HepG2 (cell line): Measurements from ENCODE around the gene ASTE1. TPM values are rescaled to one million over a fixed set of nuclear protein-coding genes. Genes with fewer than 3 reads are reported as not detected.

Experiments
- ATRX ChIP-seq: sonication (generic); formaldehyde crosslinking; IDR thresholded peaks from 2 replicates; pipeline ENCODE4 v1.4.0; 2020; ENCODE audit warnings: missing genetic modification reagents, borderline replicate concordance
- CEBPG ChIP-seq: IDR thresholded peaks from 2 replicates; pipeline ENCODE4 v1.6.1; 2016
- HOXA3 ChIP-seq: sonication (generic); formaldehyde crosslinking; IDR thresholded peaks from 2 replicates; pipeline ENCODE4 v1.5.0; 2020; ENCODE audit warnings: missing genetic modification reagents
- KLF16 ChIP-seq, 2 experiments: sonication (generic) in 1 of 2; formaldehyde crosslinking in 1 of 2; IDR thresholded peaks; 2 replicates each; pipeline versions ENCODE4 v1.6.1 to v1.8.0; 2016 to 2023; ENCODE audit warnings: missing genetic modification reagents in 2 of 2, missing compliant biosample characterization in 1 of 2
- MXI1 ChIP-seq: IDR thresholded peaks from 3 replicates; pipeline ENCODE4 v1.6.1; 2012; ENCODE audit warnings: low read depth, low read length, inconsistent platforms, borderline replicate concordance
- NFKBIZ ChIP-seq: IDR thresholded peaks from 2 replicates; pipeline ENCODE4 v1.6.1; 2018; ENCODE audit warnings: missing genetic modification reagents, missing compliant biosample characterization
- RNF2 ChIP-seq: fragments of 450-650 bp; conservative IDR thresholded peaks from 2 replicates; pipeline ENCODE4 v1.6.1; 2016; ENCODE audit warnings: low read depth
- RXRB ChIP-seq: IDR thresholded peaks from 2 replicates; pipeline ENCODE4 v1.6.1; 2016; ENCODE audit warnings: borderline replicate concordance, missing genetic modification reagents, missing compliant biosample characterization
- SRSF1 ChIP-seq: fragments of 200-400 bp; formaldehyde crosslinking; optimal IDR thresholded peaks from 2 replicates; pipeline ENCODE3; 2017; ENCODE audit warnings: mild to moderate bottlenecking, low read depth, low read length, moderate library complexity
- YEATS4 ChIP-seq: sonication (generic); formaldehyde crosslinking; IDR thresholded peaks from 2 replicates; pipeline ENCODE4 v1.4.0; 2020; ENCODE audit warnings: missing genetic modification reagents, borderline replicate concordance
- ZNF18 ChIP-seq: sonication (generic); formaldehyde crosslinking; IDR thresholded peaks from 2 replicates; pipeline ENCODE4 v1.8.0; 2022; ENCODE audit warnings: mild to moderate bottlenecking, missing genetic modification reagents; ENCODE audit not compliant: insufficient replicate concordance
- ZNF180 ChIP-seq: sonication (generic); formaldehyde crosslinking; IDR thresholded peaks from 2 replicates; pipeline ENCODE4 v1.4.0; 2020; ENCODE audit warnings: low read depth, missing genetic modification reagents, borderline replicate concordance
- ZNF282 ChIP-seq: fragments of 450-650 bp; IDR thresholded peaks from 2 replicates; pipeline ENCODE4 v1.6.1; 2018; ENCODE audit not compliant: partially characterized antibody
- ZNF597 ChIP-seq: sonication (generic); formaldehyde crosslinking; IDR thresholded peaks from 2 replicates; pipeline ENCODE4 v1.5.0; 2020; ENCODE audit warnings: missing genetic modification reagents
- ZNF710 ChIP-seq: sonication (generic); formaldehyde crosslinking; IDR thresholded peaks from 2 replicates; pipeline ENCODE4 v1.5.0; 2020; ENCODE audit warnings: mild to moderate bottlenecking, missing genetic modification reagents, borderline replicate concordance
- ZNF749 ChIP-seq: sonication (generic); formaldehyde crosslinking; IDR thresholded peaks from 2 replicates; pipeline ENCODE4 v1.8.0; 2022; ENCODE audit warnings: mild to moderate bottlenecking, missing genetic modification reagents, moderate library complexity, borderline replicate concordance
- ZSCAN20 ChIP-seq: sonication (generic); formaldehyde crosslinking; IDR thresholded peaks from 2 replicates; pipeline ENCODE4 v1.4.0; 2020; ENCODE audit warnings: missing genetic modification reagents, mild to moderate bottlenecking, borderline replicate concordance
- polyA plus RNA-seq, 8 experiments: library from polyadenylated mRNA; depleted of rRNA in 3 of 8; stranded (reverse) in 7 of 8; unstranded in 1 of 8; fragments of >200 nt; fragmentation: Illumina TruSeq in 4 of 8; extraction: Trizol in 4 of 8; gene quantifications; 2 replicates each; pipeline versions ENCODE4 v1.2.1 to v1.2.3, GENCODE V29; 2011 to 2016; ENCODE audit warnings: low read depth in 4 of 8, missing spikeins in 1 of 8, mixed read lengths in 1 of 8; ENCODE audit not compliant: insufficient read depth in 1 of 8
- total RNA-seq, 5 experiments: library from RNA; depleted of rRNA; stranded (reverse); fragments of >200 nt; fragmentation: Illumina TruSeq; extraction: Trizol; gene quantifications; 2 replicates each; pipeline ENCODE4 v1.2.3, GENCODE V29; 2016; ENCODE audit warnings: low read depth in 1 of 5
- TF ChIP-seq, protein P1 (sequence below): sonication (generic); formaldehyde crosslinking; IDR thresholded peaks from 2 replicates; pipeline ENCODE4 v1.4.0; 2020; ENCODE audit warnings: mild to moderate bottlenecking, missing genetic modification reagents, borderline replicate concordance

ASTE1 gene
- total and polyA plus RNA-seq, 2 of the 13 experiments (the other 11 are each of a cell fraction or from before 2014, with no cell fraction given), result 4.0 to 7.9 TPM

GRCh38 chr3:131026321-131027151 is at the start of gene ASTE1, which contains the start of gene NEK11 (continued):
- peak; percentile 73; the same call in 1 of the 2 replicates for TF ChIP-seq YEATS4 (CRISPR knock-in tag)
- TF ChIP-seq KLF16 (CRISPR knock-in tag; IDR thresholded peaks at IDR 0.05), result peak in 1 of 2 experiments; percentile 65; a peak in 2 of 4 replicates
- TF ChIP-seq ZNF597 (CRISPR knock-in tag), result no peak
- TF ChIP-seq ZNF710 (CRISPR knock-in tag), result peak; percentile 36; the same call in 1 of the 2 replicates
- TF ChIP-seq, protein P1, sequence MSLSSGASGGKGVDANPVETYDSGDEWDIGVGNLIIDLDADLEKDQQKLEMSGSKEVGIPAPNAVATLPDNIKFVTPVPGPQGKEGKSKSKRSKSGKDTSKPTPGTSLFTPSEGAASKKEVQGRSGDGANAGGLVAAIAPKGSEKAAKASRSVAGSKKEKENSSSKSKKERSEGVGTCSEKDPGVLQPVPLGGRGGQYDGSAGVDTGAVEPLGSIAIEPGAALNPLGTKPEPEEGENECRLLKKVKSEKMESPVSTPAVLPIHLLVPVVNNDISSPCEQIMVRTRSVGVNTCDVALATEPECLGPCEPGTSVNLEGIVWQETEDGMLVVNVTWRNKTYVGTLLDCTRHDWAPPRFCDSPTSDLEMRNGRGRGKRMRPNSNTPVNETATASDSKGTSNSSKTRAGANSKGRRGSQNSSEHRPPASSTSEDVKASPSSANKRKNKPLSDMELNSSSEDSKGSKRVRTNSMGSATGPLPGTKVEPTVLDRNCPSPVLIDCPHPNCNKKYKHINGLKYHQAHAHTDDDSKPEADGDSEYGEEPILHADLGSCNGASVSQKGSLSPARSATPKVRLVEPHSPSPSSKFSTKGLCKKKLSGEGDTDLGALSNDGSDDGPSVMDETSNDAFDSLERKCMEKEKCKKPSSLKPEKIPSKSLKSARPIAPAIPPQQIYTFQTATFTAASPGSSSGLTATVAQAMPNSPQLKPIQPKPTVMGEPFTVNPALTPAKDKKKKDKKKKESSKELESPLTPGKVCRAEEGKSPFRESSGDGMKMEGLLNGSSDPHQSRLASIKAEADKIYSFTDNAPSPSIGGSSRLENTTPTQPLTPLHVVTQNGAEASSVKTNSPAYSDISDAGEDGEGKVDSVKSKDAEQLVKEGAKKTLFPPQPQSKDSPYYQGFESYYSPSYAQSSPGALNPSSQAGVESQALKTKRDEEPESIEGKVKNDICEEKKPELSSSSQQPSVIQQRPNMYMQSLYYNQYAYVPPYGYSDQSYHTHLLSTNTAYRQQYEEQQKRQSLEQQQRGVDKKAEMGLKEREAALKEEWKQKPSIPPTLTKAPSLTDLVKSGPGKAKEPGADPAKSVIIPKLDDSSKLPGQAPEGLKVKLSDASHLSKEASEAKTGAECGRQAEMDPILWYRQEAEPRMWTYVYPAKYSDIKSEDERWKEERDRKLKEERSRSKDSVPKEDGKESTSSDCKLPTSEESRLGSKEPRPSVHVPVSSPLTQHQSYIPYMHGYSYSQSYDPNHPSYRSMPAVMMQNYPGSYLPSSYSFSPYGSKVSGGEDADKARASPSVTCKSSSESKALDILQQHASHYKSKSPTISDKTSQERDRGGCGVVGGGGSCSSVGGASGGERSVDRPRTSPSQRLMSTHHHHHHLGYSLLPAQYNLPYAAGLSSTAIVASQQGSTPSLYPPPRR (CRISPR knock-in tag), result peak; percentile 42; the same call in 1 of the 2 replicates
- no peak for TF ChIP-seq ATRX
- 0 out of 2 replicates have a peak, but pooled peaks have one; percentile 3 for TF ChIP-seq CEBPG
- TF ChIP-seq ZNF180, result no peak
- peak; percentile 49; the same call in 1 of the 2 replicates for TF ChIP-seq NFKBIZ (CRISPR knock-in tag)
- TF ChIP-seq ZSCAN20 (CRISPR knock-in tag), result no peak; the same call in 1 of the 2 replicates
- TF ChIP-seq SRSF1, result peak; percentile 66
- TF ChIP-seq HOXA3 (CRISPR knock-in tag), result peak; percentile 74; the same call in 1 of the 2 replicates
- peak; percentile 66 for TF ChIP-seq ZNF18
- TF ChIP-seq RXRB, result peak; percentile 58; the same call in 1 of the 2 replicates
- peak; percentile 78; the same call in 2 of the 3 replicates for TF ChIP-seq MXI1
- peak; percentile 90 for TF ChIP-seq RNF2
- no peak for TF ChIP-seq ZNF282
- 0 out of 2 replicates have a peak, but pooled peaks have one; percentile 66 for TF ChIP-seq ZNF749 (CRISPR knock-in tag)
